IMR-90 (cell line): ENCODE measurements around the gene DIP2A. TPM values are rescaled to one million over a fixed set of nuclear protein-coding genes. Genes with fewer than 3 reads are reported as not detected.

ENCODE experiments used
- ATAC-seq: fragments of 200-7000 bp; cut with Tn5 transposase; 2 replicates; pipeline ENCODE4 v1.9.1; 2020; ENCODE audit warnings: low read depth, mild to moderate bottlenecking, moderate library complexity
- BruUV-seq: library from RNA; stranded (reverse); fragments of 400-500 nt; replicated peaks from 2 replicates; lab custom pipeline; 2021; lab: Mats Ljungman, UMichigan
- CTCF ChIA-PET: fragments of 300-600 bp; formaldehyde crosslinking; extraction: SDS; loops from one replicate; lab custom pipeline; 2021; ENCODE audit warnings: antibody characterized with exemption; lab: Yijun Ruan, JAX
- POLR2A ChIA-PET: fragments of 300-600 bp; sonication (Branson Sonifier 250); formaldehyde crosslinking; loops from one replicate; lab custom pipeline; 2022; ENCODE audit warnings: antibody characterized with exemption; ENCODE audit not compliant: unreplicated experiment; lab: Charles Lee
- DNase-seq: peaks from one replicate; pipeline ENCODE4 v3.0.0; 2013
- H2AFZ ChIP-seq: replicated peaks from 2 replicates; pipeline ENCODE3; 2013; ENCODE audit warnings: low read length, mild to moderate bottlenecking; ENCODE audit not compliant: poor library complexity
- H2AK5ac ChIP-seq: 2 replicates; pipeline ENCODE4 v1.6.1; 2013; ENCODE audit warnings: low read depth, low read length, inconsistent platforms
- H2AK9ac ChIP-seq: replicated peaks from 2 replicates; pipeline ENCODE3; 2013; ENCODE audit warnings: mild to moderate bottlenecking, low read depth, low read length, moderate library complexity; ENCODE audit not compliant: poor library complexity
- H2BK120ac ChIP-seq: 2 replicates; pipeline ENCODE4 v1.6.1; 2013; ENCODE audit warnings: low read depth, low read length, inconsistent platforms
- H2BK15ac ChIP-seq: 3 replicates; pipeline ENCODE4 v1.6.1; 2013; ENCODE audit warnings: low read depth, low read length, inconsistent platforms
- H2BK20ac ChIP-seq: 2 replicates; pipeline ENCODE4 v1.6.1; 2013; ENCODE audit warnings: low read depth, mild to moderate bottlenecking, inconsistent platforms, low read length, moderate library complexity
- H2BK5ac ChIP-seq: 2 replicates; pipeline ENCODE4 v1.6.1; 2013; ENCODE audit warnings: mild to moderate bottlenecking, low read depth, low read length, inconsistent platforms; ENCODE audit not compliant: poor library complexity, severe bottlenecking
- H3K14ac ChIP-seq: replicated peaks from 2 replicates; pipeline ENCODE4 v1.6.1; 2013; ENCODE audit warnings: low read depth, low read length, inconsistent platforms
- H3K18ac ChIP-seq: 2 replicates; pipeline ENCODE4 v1.6.1; 2013; ENCODE audit warnings: low read depth, low read length, control low read depth
- H3K23ac ChIP-seq: 2 replicates; pipeline ENCODE4 v1.6.1; 2013; ENCODE audit warnings: low read depth, low read length, inconsistent platforms
- H3K27ac ChIP-seq: 2 replicates; pipeline ENCODE4 v1.5.1; 2013; ENCODE audit warnings: mild to moderate bottlenecking, control low read depth, low read length; ENCODE audit not compliant: insufficient read depth
- H3K27me3 ChIP-seq: 2 replicates; pipeline ENCODE4 v1.6.1; 2013; ENCODE audit warnings: low read length; ENCODE audit not compliant: control insufficient read depth, insufficient read depth
- H3K36me3 ChIP-seq: 2 replicates; pipeline ENCODE4 v1.6.1; 2013; ENCODE audit warnings: low read length, mixed read lengths; ENCODE audit not compliant: control insufficient read depth, insufficient read depth
- H3K4ac ChIP-seq: 2 replicates; pipeline ENCODE4 v1.6.1; 2013; ENCODE audit warnings: low read depth, low read length, inconsistent platforms
- H3K4me1 ChIP-seq: 2 replicates; pipeline ENCODE4 v1.6.1; 2013; ENCODE audit warnings: low read length, mixed read lengths; ENCODE audit not compliant: control insufficient read depth, insufficient read depth
- H3K4me2 ChIP-seq: 2 replicates; pipeline ENCODE4 v1.6.1; 2013; ENCODE audit warnings: low read depth, mild to moderate bottlenecking, control low read depth, low read length, moderate library complexity
- H3K4me3 ChIP-seq: 2 replicates; pipeline ENCODE4 v1.5.1; 2013; ENCODE audit warnings: low read depth, mild to moderate bottlenecking, control low read depth, low read length, moderate library complexity; ENCODE audit not compliant: insufficient read depth
- H3K56ac ChIP-seq: 2 replicates; pipeline ENCODE4 v1.6.1; 2013; ENCODE audit warnings: low read length, inconsistent platforms; ENCODE audit not compliant: insufficient read depth; ENCODE audit errors: extremely low read depth
- H3K79me1 ChIP-seq, 2 experiments: 2 replicates each; pipeline ENCODE4 v1.6.1; 2013; ENCODE audit warnings: low read length in 2 of 2, inconsistent platforms in 1 of 2, low read depth in 1 of 2
- H3K9ac ChIP-seq: 2 replicates; pipeline ENCODE4 v1.6.1; 2013; ENCODE audit warnings: low read depth, low read length, control low read depth
- H3K9me1 ChIP-seq: 2 replicates; pipeline ENCODE4 v1.6.1; 2013; ENCODE audit warnings: low read length, inconsistent platforms; ENCODE audit not compliant: insufficient read depth
- H3K9me3 ChIP-seq: 2 replicates; pipeline ENCODE4 v1.6.1; 2013; ENCODE audit warnings: low read length; ENCODE audit not compliant: control insufficient read depth, insufficient read depth
- H4K20me1 ChIP-seq: 2 replicates; pipeline ENCODE4 v1.6.1; 2013; ENCODE audit warnings: low read length, inconsistent platforms; ENCODE audit not compliant: insufficient read depth
- H4K5ac ChIP-seq: 2 replicates; pipeline ENCODE4 v1.6.1; 2013; ENCODE audit warnings: mild to moderate bottlenecking, low read depth, low read length, control low read depth
- H4K8ac ChIP-seq, 2 experiments: 2 replicates each; pipeline ENCODE4 v1.6.1; 2013; ENCODE audit warnings: low read depth in 2 of 2, low read length in 2 of 2, control low read depth in 1 of 2, inconsistent platforms in 1 of 2
- H4K91ac ChIP-seq: 2 replicates; pipeline ENCODE4 v1.6.1; 2013; ENCODE audit warnings: low read depth, low read length, inconsistent platforms; ENCODE audit not compliant: insufficient read depth
- BHLHE40 ChIP-seq: fragments of 150-350 bp; IDR thresholded peaks from 2 replicates; pipeline ENCODE4 v1.6.1; 2016; ENCODE audit warnings: mild to moderate bottlenecking, low read depth, low read length
- CEBPB ChIP-seq: IDR thresholded peaks from 2 replicates; pipeline ENCODE4 v1.6.1; 2012; ENCODE audit warnings: low read depth, low read length, improper control_type of control experiment
- CTCF ChIP-seq: conservative IDR thresholded peaks from 2 replicates; pipeline ENCODE4 v1.5.1; 2012; ENCODE audit warnings: mild to moderate bottlenecking, low read depth, low read length, improper control_type of control experiment
- ELK1 ChIP-seq: fragments of 150-350 bp; IDR thresholded peaks from 2 replicates; pipeline ENCODE4 v1.6.1; 2016; ENCODE audit warnings: low read depth, mild to moderate bottlenecking, low read length, moderate library complexity, borderline replicate concordance
- FOS ChIP-seq: fragments of 150-350 bp; IDR thresholded peaks from 2 replicates; pipeline ENCODE4 v1.6.1; 2016; ENCODE audit warnings: low read depth, low read length
- MAFK ChIP-seq: IDR thresholded peaks from 2 replicates; pipeline ENCODE4 v1.6.1; 2012; ENCODE audit warnings: low read depth, low read length, improper control_type of control experiment
- NFE2L2 ChIP-seq: fragments of 150-350 bp; IDR thresholded peaks from 2 replicates; pipeline ENCODE4 v1.6.1; 2016; ENCODE audit warnings: low read depth, mild to moderate bottlenecking, low read length
- POLR2A ChIP-seq: IDR thresholded peaks from 2 replicates; pipeline ENCODE4 v1.6.1; 2012; ENCODE audit warnings: mild to moderate bottlenecking, low read depth, low read length
- RFX5 ChIP-seq: IDR thresholded peaks from 2 replicates; pipeline ENCODE4 v1.8.0; 2012; ENCODE audit warnings: low read depth, mild to moderate bottlenecking, low read length, moderate library complexity
- SMC3 ChIP-seq: fragments of 150-350 bp; IDR thresholded peaks from 2 replicates; pipeline ENCODE4 v1.6.1; 2016; ENCODE audit warnings: low read depth, mild to moderate bottlenecking, antibody characterized with exemption, low read length, moderate library complexity
- USF2 ChIP-seq: fragments of 150-350 bp; IDR thresholded peaks from 2 replicates; pipeline ENCODE4 v1.6.1; 2017; ENCODE audit warnings: mild to moderate bottlenecking, antibody characterized with exemption, low read length, low read depth
- WGBS, 2 experiments: methylation state at CpG; one replicate each; pipeline versions ENCODE4 v1.1.5 to v1.1.7; 2013; ENCODE audit warnings: missing lambda C conversion rate in 2 of 2; ENCODE audit not compliant: insufficient read length in 1 of 2; ENCODE audit errors: extremely low coverage in 2 of 2; 5-methylcytosine and 5-hydroxymethylcytosine counted together
- dilution Hi-C: fragments of 300-500 bp; cut with HindIII; formaldehyde crosslinking; loops from one replicate; pipeline ENCODE4 v1.14.3; 2018; ENCODE audit warnings: low sequenced_read_pairs; ENCODE audit not compliant: unreplicated experiment
- in situ Hi-C: fragments of 300-500 bp; cut with MboI; formaldehyde crosslinking; loops from 3 replicates; pipeline ENCODE4 v1.14.3; 2019; ENCODE audit warnings: low sequenced_read_pairs, inconsistent platforms, mixed read lengths
- intact Hi-C: fragments of 100-400 bp; cut with micrococcal nuclease; formaldehyde crosslinking; loops from 2 replicates; pipeline ENCODE4 v1.10.0; 2022
- polyA plus RNA-seq, 3 experiments: library from polyadenylated mRNA; depleted of rRNA; stranded (reverse); fragments of >200 nt; gene quantifications; 2 replicates each; pipeline ENCODE4 v1.2.3, GENCODE V29; 2012; ENCODE audit warnings: low replicate concordance in 1 of 3
- total RNA-seq: library from RNA; depleted of rRNA; stranded (reverse); fragments of >200 nt; gene quantifications from 2 replicates; pipeline ENCODE4 v1.2.3, GENCODE V29; 2012

DIP2A gene
- total and polyA plus RNA-seq, 2 of the 4 experiments (the other 2 are of a cell fraction): 17.9 to 24.3 TPM

GRCh38 chr21:46557469-46557868 is 98.8 kb downstream of the DIP2A start:
- Histone ChIP-seq H3K27me3 (no peaks in the 10 kb centered on the region), H2BK120ac (no peak overlapping the region), H2AK5ac (no peak overlapping the region), H2AFZ (no peak overlapping the region), H2BK15ac (no peak overlapping the region), H3K9me1 (no peaks in the 10 kb centered on the region), H3K4me3 (no peak overlapping the region), H4K8ac (no peak overlapping the region), H3K27ac (no peak overlapping the region), H3K56ac (no peak overlapping the region), H2BK5ac (no peak overlapping the region), H3K36me3 (peaks cover 59% of the 10 kb centered on the region), H3K23ac (no peak overlapping the region), H3K79me1 (no peaks in the 10 kb centered on the region), H3K18ac (no peak overlapping the region), H4K5ac (no peak overlapping the region), H3K9me3 (no peaks in the 10 kb centered on the region), H4K20me1 (no peaks in the 10 kb centered on the region), H3K9ac (no peak overlapping the region), H3K4me1 (no peaks in the 10 kb centered on the region), H2BK20ac (no peak overlapping the region), H2AK9ac (no peak overlapping the region), H4K91ac (no peak overlapping the region), H3K4me2 (no peak overlapping the region), H3K4ac (no peak overlapping the region), H3K14ac (no peak overlapping the region)
- BruUV-seq: no TSS peak
- no peak for TF ChIP-seq POLR2A
- TF ChIP-seq NFE2L2: no peak
- no peak for TF ChIP-seq USF2
- no peak for TF ChIP-seq FOS
- no peak for TF ChIP-seq RFX5
- TF ChIP-seq CTCF: no peak
- no peak for TF ChIP-seq BHLHE40
- no peak for TF ChIP-seq MAFK
- TF ChIP-seq SMC3: no peak
- TF ChIP-seq CEBPB: no peak
- no peak for TF ChIP-seq ELK1
- DNase-seq: no peak
- WGBS, 2 experiments: 93% methylated on average over 10 of the region's 14 CpGs; no CpG with 5 or more reads in 1 of the 2 experiments
- ChIA-PET CTCF (no interaction called here), POLR2A (no interaction called here)
- dilution Hi-C loops (no loop called here), intact Hi-C loops (no loop called here), in situ Hi-C loops (no loop called here)
- ATAC-seq: no peak
